COLO668 (cell line): Measurements from ENCODE around the gene TSPEAR.

ENCODE experiments used
- DNase-seq: peaks from one replicate; lab custom pipeline; 2025; ENCODE audit not compliant: unreplicated experiment; lab: John Stamatoyannopoulos, UW

TSPEAR gene

GRCh38 chr21:44521928-44522752 is 189.2 kb downstream of the TSPEAR start:
- DNase-seq: no peak

- no peak for DNase-seq
Observed at GRCh38 chr21:44521301-44521927, 190.0 kb downstream of the TSPEAR start.

GRCh38 chr21:44520326-44521300 is 190.8 kb downstream of the TSPEAR start:
- DNase-seq: no peak

- DNase-seq: no peak
Observed at GRCh38 chr21:44519346-44520325, 191.7 kb downstream of the TSPEAR start.

- DNase-seq: no peak
Observed at GRCh38 chr21:44518686-44519085, 192.7 kb downstream of the TSPEAR start.

GRCh38 chr21:44517175-44517899 is 194.0 kb downstream of the TSPEAR start:
- no peak for DNase-seq

- DNase-seq: no peak
Observed at GRCh38 chr21:44516828-44517174, 194.6 kb downstream of the TSPEAR start.

GRCh38 chr21:44516342-44516741 is 195.0 kb downstream of the TSPEAR start:
- no peak for DNase-seq

GRCh38 chr21:44515359-44516165 is 195.8 kb downstream of the TSPEAR start:
- no peak for DNase-seq

GRCh38 chr21:44514746-44515358 is 196.5 kb downstream of the TSPEAR start:
- no peak for DNase-seq

- no peak for DNase-seq
Observed at GRCh38 chr21:44514218-44514520, 197.2 kb downstream of the TSPEAR start.

- DNase-seq: peak; percentile 51
Observed at GRCh38 chr21:44513389-44514217, 197.8 kb downstream of the TSPEAR start.

GRCh38 chr21:44512496-44513388 is 198.6 kb downstream of the TSPEAR start:
- DNase-seq: no peak

- DNase-seq: no peak
Observed at GRCh38 chr21:44511938-44512275, 199.5 kb downstream of the TSPEAR start.

- no peak for DNase-seq
Observed at GRCh38 chr21:44511219-44511937, 200.0 kb downstream of the TSPEAR start.
